Transverse colon (tissue), 4 donors: Measurements from ENCODE around the gene IFI44. TPM values are rescaled to one million over a fixed set of nuclear protein-coding genes. Genes with fewer than 3 reads are reported as not detected.
A peak's percentile ranks its signal among the peaks of the same experiment; 100 is the strongest.

Source experiments
- DNase-seq: peaks from one replicate; pipeline ENCODE4 v3.0.0-alpha.2; 2019
- H3K27ac ChIP-seq, 4 donors: fragments of 200-600 bp; sonication (generic); 2 replicates each; pipeline ENCODE4 v1.5.1; 2016 to 2018; ENCODE audit warnings: inconsistent platforms in 4 of 4
- H3K27me3 ChIP-seq: fragments of 200-600 bp; sonication (generic); 2 replicates; pipeline ENCODE4 v1.5.1; 2017; ENCODE audit warnings: inconsistent platforms
- H3K36me3 ChIP-seq, 4 donors: fragments of 200-600 bp; sonication (generic); 2 replicates each; pipeline ENCODE4 v1.5.1; 2017 to 2019; ENCODE audit warnings: inconsistent platforms in 4 of 4
- H3K4me1 ChIP-seq, 4 donors: fragments of 200-600 bp; sonication (generic); 2 replicates each; pipeline ENCODE4 v1.5.1; 2017 to 2020; ENCODE audit warnings: inconsistent platforms in 4 of 4
- H3K4me3 ChIP-seq, 4 donors: fragments of 200-600 bp; sonication (generic); 1 replicate in 1 of 4; 2 replicates in 3 of 4; pipeline versions ENCODE4 v1.5.1 to v1.6.1; 2017 to 2019; ENCODE audit warnings: inconsistent platforms in 4 of 4
- H3K9me3 ChIP-seq, 2 donors: fragments of 200-600 bp; sonication (generic); 2 replicates each; pipeline ENCODE4 v1.5.1; 2017 to 2019; ENCODE audit warnings: inconsistent platforms in 2 of 2
- CTCF ChIP-seq, 5 experiments: fragments of 200-600 bp in 3 of 5; fragments of 450-650 bp in 2 of 5; sonication (generic) in 3 of 5; IDR thresholded peaks; 1 replicate in 2 of 5; 2 replicates in 3 of 5; pipeline ENCODE4 v1.5.1; 2016 to 2017; ENCODE audit warnings: antibody characterized with exemption in 5 of 5, inconsistent platforms in 3 of 5, mild to moderate bottlenecking in 2 of 5, moderate library complexity in 1 of 5
- EP300 ChIP-seq: sonication (generic); formaldehyde crosslinking; IDR thresholded peaks from one replicate; pipeline ENCODE4 v1.6.1; 2017; ENCODE audit warnings: antibody characterized with exemption, low read depth
- POLR2A ChIP-seq: fragments of 450-650 bp; IDR thresholded peaks from one replicate; pipeline ENCODE4 v1.6.1; 2016; ENCODE audit warnings: antibody characterized with exemption, mild to moderate bottlenecking, moderate library complexity
- POLR2AphosphoS5 ChIP-seq, 3 donors: sonication (generic); formaldehyde crosslinking; IDR thresholded peaks; one replicate each; pipeline ENCODE4 v1.6.1; 2016; ENCODE audit warnings: antibody characterized with exemption in 3 of 3
- WGBS, 2 donors: methylation state at CpG; one replicate each; pipeline ENCODE4 v1.1.5; 2018; ENCODE audit warnings: low coverage in 1 of 2; 5-methylcytosine and 5-hydroxymethylcytosine counted together
- in situ Hi-C, 4 donors: fragments of 200-750 bp; cut with MboI; loops; one replicate each; pipeline versions ENCODE4 v1.15.0 to v1.15.1; 2017; ENCODE audit warnings: low sequenced_read_pairs in 3 of 4, low pct_ligation_motif_present in 1 of 4, low pct_unique_long_range_greater_than_20kb in 1 of 4
- intact Hi-C: fragments of 100-400 bp; cut with DNase I; formaldehyde crosslinking; loops from one replicate; pipeline ENCODE4 v1.15.1; 2023; ENCODE audit warnings: low total_unique reads
- total RNA-seq, 4 donors: library from RNA; depleted of rRNA; stranded (reverse); fragments of >200 nt; gene quantifications; one replicate each; pipeline ENCODE4 v1.1.0, GENCODE V29; 2016

IFI44 gene
- total RNA-seq, 4 donors from 2014 or later = 5.9 to 9.7 TPM; not detected in 2

- H3K27ac ChIP-seq = no peak overlapping the region
- no peaks in the 10 kb centered on the region for H3K27me3 ChIP-seq
- DNase-seq = no peak
- peaks cover 0 to 17% (median 0%) of the 10 kb centered on the region in 4 donors for H3K4me1 ChIP-seq
- WGBS, 2 donors = 85% methylated on average over 1 of the region's 1 CpG; no CpG with 5 or more reads in 1 of the 2 donors
- intact Hi-C loops (no loop called here), in situ Hi-C loops (no loop called here)
- peaks cover 0 to 4% of the 10 kb centered on the region in 2 donors for H3K9me3 ChIP-seq
- no peak overlapping the region for H3K4me3 ChIP-seq
- no peaks in the 10 kb centered on the region for H3K36me3 ChIP-seq
- TF ChIP-seq POLR2AphosphoS5 (IDR thresholded peaks at IDR 0.05) = no peak
- TF ChIP-seq CTCF (IDR thresholded peaks at IDR 0.05) = no peak
- no peak for TF ChIP-seq EP300
- no peak for TF ChIP-seq POLR2A
Observed at GRCh38 chr1:78647238-78647637, 2.4 kb upstream of the IFI44 start.

DNA sequence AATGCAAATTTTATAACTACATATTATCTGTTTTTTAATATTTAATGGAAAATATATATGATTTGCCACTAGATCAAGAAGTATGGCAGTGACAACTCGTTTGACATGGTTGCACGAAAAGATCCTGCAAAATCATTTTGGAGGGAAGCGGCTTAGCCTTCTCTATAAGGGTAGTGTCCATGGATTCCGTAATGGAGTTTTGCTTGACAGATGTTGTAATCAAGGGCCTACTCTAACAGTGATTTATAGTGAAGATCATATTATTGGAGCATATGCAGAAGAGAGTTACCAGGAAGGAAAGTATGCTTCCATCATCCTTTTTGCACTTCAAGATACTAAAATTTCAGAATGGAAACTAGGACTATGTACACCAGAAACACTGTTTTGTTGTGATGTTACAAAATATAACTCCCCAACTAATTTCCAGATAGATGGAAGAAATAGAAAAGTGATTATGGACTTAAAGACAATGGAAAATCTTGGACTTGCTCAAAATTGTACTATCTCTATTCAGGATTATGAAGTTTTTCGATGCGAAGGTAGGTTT lies 556 bp downstream of the IFI44 start:
- in situ Hi-C loops = no loop called here

GRCh38 chr1:78651241-78651640 lies 1.6 kb downstream of the IFI44 start:
- in situ Hi-C loops (no loop called here), intact Hi-C loops (no loop called here)
- WGBS, 2 donors = 34 to 58% methylated on average over 4 to 12 of the region's 12 CpGs
- Histone ChIP-seq H3K4me1 (peaks cover 0 to 21% (median 0%) of the 10 kb centered on the region in 4 donors), H3K27me3 (no peaks in the 10 kb centered on the region), H3K4me3 (peak overlapping the region in 3 of 4 donors; percentile 5 to 38 (median 13)), H3K36me3 (no peaks in the 10 kb centered on the region), H3K9me3 (no peaks in the 10 kb centered on the region), H3K27ac (peak overlapping the region in 3 of 4 donors; percentile 2 to 3 (median 2))
- TF ChIP-seq POLR2AphosphoS5 (IDR thresholded peaks at IDR 0.05) = no peak
- TF ChIP-seq CTCF (IDR thresholded peaks at IDR 0.05) = no peak
- no peak for TF ChIP-seq POLR2A
- no peak for TF ChIP-seq EP300
- no peak for DNase-seq

More for the DNA sequence above, 556 bp downstream of the IFI44 start:
- no peaks in the 10 kb centered on the region for H3K27me3 ChIP-seq
- peak overlapping the region in 3 of 4 donors; percentile 13 to 38 (median 26) for H3K4me3 ChIP-seq
- TF ChIP-seq EP300 = no peak
- no peak for TF ChIP-seq POLR2A
- TF ChIP-seq CTCF (IDR thresholded peaks at IDR 0.05) = no peak
- TF ChIP-seq POLR2AphosphoS5 (IDR thresholded peaks at IDR 0.05) = no peak
- 65 to 80% methylated on average over 6 of the region's 6 CpGs for WGBS, 2 donors
- no peaks in the 10 kb centered on the region for H3K9me3 ChIP-seq
- H3K4me1 ChIP-seq = peaks cover 0 to 21% (median 0%) of the 10 kb centered on the region in 4 donors
- intact Hi-C loops = no loop called here
- H3K36me3 ChIP-seq = no peaks in the 10 kb centered on the region
- H3K27ac ChIP-seq = peak overlapping the region; percentile 38 to 70 (median 58)
- DNase-seq = no peak

DNA sequence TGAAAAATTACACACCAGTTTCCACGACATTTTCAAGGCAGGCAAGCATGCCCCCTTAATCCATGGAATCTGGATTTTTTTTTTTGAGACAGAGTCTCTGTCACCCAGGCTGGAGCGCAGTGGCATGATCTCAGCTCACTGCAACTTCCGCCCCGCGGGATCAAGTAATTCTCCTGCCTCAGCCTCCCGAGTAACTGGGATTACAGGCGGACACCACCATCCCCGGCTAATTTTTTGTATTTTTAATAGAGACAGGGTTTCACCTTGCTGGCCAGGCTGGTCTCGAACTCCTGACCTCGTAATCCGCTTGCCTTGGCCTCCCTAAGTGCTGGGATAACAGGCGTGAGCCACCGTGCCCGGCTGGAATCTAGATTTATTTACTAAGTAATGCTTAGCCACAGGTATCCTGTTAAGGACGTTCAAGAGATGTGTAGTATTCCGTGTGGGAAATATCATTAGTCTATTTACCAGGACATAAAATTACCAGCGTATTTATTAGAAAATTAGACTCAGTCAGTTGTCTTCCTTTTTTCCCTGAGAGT lies 2.5 kb downstream of the IFI44 start:
- H3K27me3 ChIP-seq = no peaks in the 10 kb centered on the region
- in situ Hi-C loops (no loop called here), intact Hi-C loops (no loop called here)
- TF ChIP-seq POLR2A (no peak), CTCF (IDR thresholded peaks at IDR 0.05) (no peak), POLR2AphosphoS5 (IDR thresholded peaks at IDR 0.05) (no peak), EP300 (no peak)
- H3K36me3 ChIP-seq = no peaks in the 10 kb centered on the region
- H3K4me1 ChIP-seq = peaks cover 0 to 21% (median 0%) of the 10 kb centered on the region in 4 donors
- no peak overlapping the region for H3K27ac ChIP-seq
- DNase-seq = no peak
- peak overlapping the region in 1 of 4 donors; percentile 38 for H3K4me3 ChIP-seq
- 84 to 89% methylated on average over 10 to 17 of the region's 17 CpGs for WGBS, 2 donors
- no peaks in the 10 kb centered on the region for H3K9me3 ChIP-seq
